Type B pancreatic cell (in vitro differentiated cells): ENCODE results near the gene RNF212. TPM values are rescaled to one million over a fixed set of nuclear protein-coding genes. Genes with fewer than 3 reads are reported as not detected.

ENCODE experiments used
- DNase-seq: peaks from one replicate; pipeline ENCODE4 v3.0.0; 2021; ENCODE audit warnings: mixed read lengths; ENCODE audit not compliant: unreplicated experiment; ENCODE audit errors: extremely low spot score
- H3K27ac Mint-ChIP-seq: 2 replicates; pipeline ENCODE4 v1.8.0; 2021; ENCODE audit warnings: mild to moderate bottlenecking, mixed read lengths
- H3K27me3 Mint-ChIP-seq: 2 replicates; pipeline ENCODE4 v1.8.0; 2021; ENCODE audit warnings: mixed read lengths
- H3K36me3 Mint-ChIP-seq: 2 replicates; pipeline ENCODE4 v1.8.0; 2021; ENCODE audit warnings: mixed read lengths
- H3K4me1 Mint-ChIP-seq: one replicate; pipeline ENCODE4 v1.8.0; 2021; ENCODE audit warnings: mixed read lengths; ENCODE audit not compliant: unreplicated experiment
- H3K4me3 Mint-ChIP-seq: 2 replicates; pipeline ENCODE4 v1.8.0; 2021; ENCODE audit warnings: mild to moderate bottlenecking, mixed read lengths
- H3K9me3 Mint-ChIP-seq: 2 replicates; pipeline ENCODE4 v1.8.0; 2021; ENCODE audit warnings: mixed read lengths
- CTCF ChIP-seq: fragments of 200-600 bp; sonication (generic); conservative IDR thresholded peaks from 2 replicates; pipeline ENCODE4 v1.5.0; 2021; ENCODE audit warnings: antibody characterized with exemption, mild to moderate bottlenecking
- long read RNA-seq: library from polyadenylated mRNA; unstranded; transcript quantifications from one replicate; pipeline ENCODE4 v2.0.0, GENCODE V29; 2020
- total RNA-seq: library from RNA; stranded (reverse); gene quantifications from 2 replicates; pipeline ENCODE4 v1.2.1, GENCODE V29; 2021; ENCODE audit warnings: low replicate concordance

Gene RNF212
- total RNA-seq: 3.0 and 3.5 TPM in 2 replicates
- long read RNA-seq, partial matches to known transcripts: 2 of 5 reads
- long read RNA-seq, other reads (novel, unspliced or antisense): 3 of 5 reads

- Mint-ChIP-seq H3K4me3 (no peak within 1 kb of the TSS), H3K27me3 (peaks cover 49% of the 10 kb centered on the region), H3K9me3 (no peaks in the 10 kb centered on the region), H3K4me1 (peaks cover 8% of the 10 kb centered on the region), H3K36me3 (no peaks in the 10 kb centered on the region), H3K27ac (no peak within 1 kb of the TSS)
- no peak for TF ChIP-seq CTCF
- no peak for DNase-seq
Observed at GRCh38 chr4:1113311-1114009, at the start of gene RNF212. TSS of gene RNF212 (minus strand) at chr4:1113564. CDS start at chr4:1113464, 100 bp downstream.

DNA sequence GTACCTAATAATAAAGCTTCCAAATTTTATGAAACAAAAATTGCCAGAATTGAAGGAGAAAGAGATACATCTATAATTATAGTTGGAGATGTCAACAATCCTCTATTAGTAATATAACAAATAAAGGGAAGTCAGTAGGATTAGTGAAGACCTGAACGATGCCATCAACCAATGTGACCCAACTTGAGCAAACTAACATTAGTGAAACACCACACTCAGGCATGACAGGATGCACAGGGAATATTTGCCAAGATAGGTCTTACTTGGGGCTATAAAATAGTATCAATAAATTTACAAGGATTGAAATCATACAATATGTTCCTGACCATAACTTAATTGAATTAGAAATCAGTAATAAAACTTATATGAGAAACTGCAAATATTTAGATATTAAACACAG, 47.0 kb upstream of the RNF212 start:
- no peak overlapping the region for H3K27ac Mint-ChIP-seq
- H3K27me3 Mint-ChIP-seq: peaks cover 35% of the 10 kb centered on the region

DNA sequence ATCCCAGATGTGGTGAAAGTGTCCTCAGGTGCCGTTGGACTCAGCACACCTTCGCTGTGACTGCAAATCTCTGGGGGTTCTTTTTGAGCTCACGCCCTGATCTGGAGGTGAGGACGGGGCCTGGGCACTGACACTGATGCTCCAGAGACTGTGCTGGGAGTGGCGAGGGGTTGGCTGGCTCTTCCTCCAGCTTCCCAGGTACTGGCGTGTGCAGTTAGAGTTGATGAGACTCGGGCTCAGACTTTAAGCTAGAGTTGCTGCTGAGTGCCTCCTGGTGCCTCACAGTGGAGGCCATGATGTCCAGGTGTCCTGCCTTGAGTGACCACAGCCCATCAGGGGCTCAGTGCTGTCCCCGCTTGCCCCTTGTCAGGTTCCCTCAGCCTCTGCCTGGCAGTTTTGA, 42.7 kb upstream of the RNF212 start:
- DNase-seq: no peak
- H3K27ac Mint-ChIP-seq: no peak overlapping the region
- no peak for TF ChIP-seq CTCF
- no peaks in the 10 kb centered on the region for H3K4me1 Mint-ChIP-seq
- no peaks in the 10 kb centered on the region for H3K36me3 Mint-ChIP-seq
- H3K4me3 Mint-ChIP-seq: no peak overlapping the region
- peaks cover 8% of the 10 kb centered on the region for H3K9me3 Mint-ChIP-seq
- H3K27me3 Mint-ChIP-seq: peaks cover 51% of the 10 kb centered on the region

More for the DNA sequence above, 47.0 kb upstream of the RNF212 start:
- H3K9me3 Mint-ChIP-seq: peaks cover 8% of the 10 kb centered on the region
- no peak for TF ChIP-seq CTCF
- H3K36me3 Mint-ChIP-seq: no peaks in the 10 kb centered on the region
- H3K4me1 Mint-ChIP-seq: no peaks in the 10 kb centered on the region
- DNase-seq: no peak
- no peak overlapping the region for H3K4me3 Mint-ChIP-seq

DNA sequence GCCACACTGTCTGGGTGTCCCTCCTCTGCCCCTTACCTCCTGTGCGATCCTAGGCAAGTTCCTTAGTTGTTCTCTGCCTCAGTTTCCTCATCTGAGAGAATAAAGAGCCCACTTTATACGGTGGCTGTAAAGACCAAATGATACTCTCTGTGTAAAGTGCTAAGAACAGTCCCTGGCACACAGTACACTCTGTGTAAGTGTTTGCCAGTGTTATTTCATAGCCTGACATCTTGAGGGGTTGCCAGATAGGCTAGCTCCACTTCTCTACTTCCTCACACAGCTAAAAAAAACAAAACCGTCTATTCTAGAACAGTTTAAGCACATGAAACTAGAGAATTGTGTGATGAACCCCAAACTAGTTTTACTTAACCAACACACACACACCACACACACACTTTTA, 42.0 kb upstream of the RNF212 start:
- H3K4me1 Mint-ChIP-seq: no peaks in the 10 kb centered on the region
- H3K27ac Mint-ChIP-seq: no peak overlapping the region
- DNase-seq: no peak
- H3K9me3 Mint-ChIP-seq: peaks cover 8% of the 10 kb centered on the region
- H3K27me3 Mint-ChIP-seq: peaks cover 50% of the 10 kb centered on the region
- H3K36me3 Mint-ChIP-seq: no peaks in the 10 kb centered on the region
- no peak for TF ChIP-seq CTCF
- no peak overlapping the region for H3K4me3 Mint-ChIP-seq

GRCh38 chr4:1154523-1155182, 41.3 kb upstream of the RNF212 start:
- DNase-seq: no peak
- H3K27me3 Mint-ChIP-seq: peaks cover 49% of the 10 kb centered on the region
- no peak overlapping the region for H3K27ac Mint-ChIP-seq
- H3K4me1 Mint-ChIP-seq: no peaks in the 10 kb centered on the region
- no peaks in the 10 kb centered on the region for H3K36me3 Mint-ChIP-seq
- peaks cover 8% of the 10 kb centered on the region for H3K9me3 Mint-ChIP-seq
- no peak for TF ChIP-seq CTCF
- H3K4me3 Mint-ChIP-seq: no peak overlapping the region
